HG02981 (cell line): ENCODE data around the gene PLA2G12A.

ENCODE experiments used
- ATAC-seq: cut with Tn5 transposase; IDR thresholded peaks from one replicate; pipeline ENCODE4 v1.9.1; 2021; ENCODE audit warnings: mild to moderate bottlenecking, moderate library complexity; ENCODE audit not compliant: unreplicated experiment

PLA2G12A gene

DNA sequence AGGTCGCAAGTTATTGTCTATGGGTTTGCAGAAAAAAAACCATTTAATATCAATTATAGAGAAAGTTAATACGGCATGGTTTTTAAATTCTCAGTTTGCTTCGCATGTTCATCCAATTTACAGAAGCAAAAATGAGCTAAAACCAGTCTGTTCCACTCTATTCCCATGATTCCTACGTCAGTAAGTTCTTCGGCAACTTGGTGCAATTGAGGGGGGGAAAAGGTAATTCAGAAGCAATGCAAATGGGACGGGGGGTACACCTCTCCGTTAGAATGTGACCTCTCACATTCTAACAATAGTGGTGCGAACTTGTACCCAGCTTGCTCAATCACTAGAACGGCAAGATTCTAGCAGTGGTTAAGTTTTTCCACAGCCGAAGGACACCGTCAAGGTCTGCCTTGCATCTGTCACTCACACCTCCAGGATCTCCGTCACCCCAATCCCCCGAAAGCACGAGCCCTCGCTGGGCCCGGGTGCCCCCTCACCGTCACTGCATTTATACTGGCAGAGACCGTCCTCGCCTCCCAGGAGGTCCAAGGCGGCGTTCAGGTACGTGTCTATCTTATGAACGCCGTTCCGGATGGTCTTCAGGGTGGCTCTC, 653 bp downstream of the PLA2G12A start:
- no peak for ATAC-seq

DNA sequence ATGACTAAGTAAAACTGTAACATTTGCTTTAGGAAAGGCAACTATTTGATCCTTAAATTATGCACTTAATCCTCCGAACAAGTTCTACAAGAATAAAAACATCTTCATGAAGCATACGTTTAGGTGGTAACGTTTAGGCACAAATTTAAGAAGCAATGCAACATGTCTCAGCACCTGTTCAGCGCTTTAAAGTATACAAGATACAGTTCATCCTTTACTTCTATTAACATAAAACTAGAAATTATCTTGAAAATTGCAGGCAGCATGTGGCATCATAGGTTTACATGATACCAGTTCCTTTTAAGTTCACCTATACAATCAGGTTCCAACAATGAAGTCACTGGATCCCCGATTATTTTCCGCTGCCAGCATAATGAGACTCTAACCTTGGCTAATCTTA, 1.5 kb downstream of the PLA2G12A start:
- no peak for ATAC-seq

DNA sequence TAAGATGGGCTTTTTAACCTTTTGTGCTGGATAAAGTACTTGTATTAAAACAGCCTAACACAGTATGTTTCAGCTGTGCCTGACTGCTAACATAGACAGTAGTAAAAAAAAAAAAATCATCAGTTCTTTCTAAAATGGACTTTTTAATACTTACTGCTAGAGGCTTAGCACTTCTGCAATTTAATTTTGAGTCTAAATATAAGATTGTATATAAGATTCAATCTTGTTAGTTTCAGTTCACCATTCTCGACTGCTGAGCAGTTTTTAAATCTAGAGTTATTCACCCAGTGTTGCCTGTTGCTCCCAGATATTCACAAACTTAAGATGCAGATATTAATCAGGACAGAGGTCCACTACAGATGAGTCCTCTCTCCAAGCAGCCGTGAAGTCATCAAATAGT, 6.8 kb downstream of the PLA2G12A start:
- ATAC-seq: no peak

DNA sequence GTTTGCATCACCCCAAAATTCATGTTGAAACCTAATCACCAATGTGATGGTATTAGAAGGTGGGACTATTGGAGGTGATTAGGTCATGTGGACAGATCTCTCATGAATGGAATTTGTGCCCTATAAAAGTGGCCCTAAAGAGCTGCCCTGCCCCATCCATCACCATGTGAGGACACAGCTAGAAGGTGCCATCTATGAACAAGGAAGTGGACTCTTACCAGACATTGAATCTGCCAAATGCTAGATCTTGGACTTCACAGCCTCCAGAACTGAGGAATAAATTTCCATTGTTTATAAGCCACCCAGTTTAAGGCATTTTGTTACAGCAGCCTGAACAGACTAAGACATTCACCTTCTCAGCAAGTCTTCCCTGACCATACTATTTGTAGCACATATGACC, 7.5 kb downstream of the PLA2G12A start:
- ATAC-seq: no peak

DNA sequence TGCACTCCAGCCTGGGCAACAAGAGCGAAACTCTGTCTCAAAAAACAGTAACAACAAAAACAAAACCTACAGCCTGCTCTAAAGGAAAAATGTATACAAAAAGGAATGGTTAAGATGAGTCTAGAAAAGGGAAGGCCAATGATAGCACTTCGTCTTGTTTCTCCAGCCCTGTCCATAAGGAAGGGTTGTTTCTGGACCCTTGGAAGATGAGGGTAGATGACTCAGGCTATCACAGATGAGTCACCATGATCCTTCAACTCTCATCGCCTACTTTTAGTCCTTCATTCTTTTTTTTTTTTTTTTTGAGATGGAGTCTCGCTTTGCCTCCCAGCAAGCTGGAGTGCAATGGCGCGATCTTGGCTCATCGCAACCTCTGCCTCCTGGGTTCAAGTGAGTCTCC, 8.8 kb downstream of the PLA2G12A start:
- ATAC-seq: no peak

DNA sequence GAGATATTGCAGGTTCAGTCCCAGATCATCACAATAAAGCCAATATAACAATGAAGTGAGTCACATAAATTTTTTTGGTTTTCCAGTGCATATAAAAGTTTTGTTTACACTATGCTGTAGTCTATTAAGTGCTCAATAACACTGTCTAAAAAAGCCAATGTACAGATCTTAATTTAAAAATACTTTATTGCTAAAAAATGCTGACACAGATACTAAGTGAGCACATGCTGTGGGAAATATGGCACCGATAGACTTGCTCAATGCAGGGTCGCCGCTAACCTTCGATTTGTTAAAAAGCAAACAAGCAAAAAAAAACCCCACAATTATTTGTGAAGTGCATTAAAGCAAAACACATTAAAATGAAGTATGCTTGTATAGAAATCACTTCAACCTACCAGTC, 10.3 kb downstream of the PLA2G12A start:
- no peak for ATAC-seq

DNA sequence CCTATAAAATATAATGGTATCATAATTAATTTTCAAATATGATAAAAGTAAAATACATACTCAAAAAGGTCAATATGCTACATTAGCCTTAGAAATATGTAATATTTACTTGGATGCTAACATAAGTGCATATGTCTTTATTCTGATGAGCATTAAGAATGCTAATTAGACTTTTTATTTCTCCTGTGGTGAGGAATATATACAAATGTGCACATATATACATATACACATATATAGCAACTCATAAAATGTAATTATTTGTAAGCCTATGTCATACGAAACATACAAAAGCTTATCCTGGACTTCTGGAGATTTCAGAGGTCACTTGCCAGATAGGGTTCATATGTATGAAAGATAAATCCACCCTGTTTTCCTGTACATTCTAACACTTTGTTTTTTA, 11.1 kb downstream of the PLA2G12A start:
- no peak for ATAC-seq

DNA sequence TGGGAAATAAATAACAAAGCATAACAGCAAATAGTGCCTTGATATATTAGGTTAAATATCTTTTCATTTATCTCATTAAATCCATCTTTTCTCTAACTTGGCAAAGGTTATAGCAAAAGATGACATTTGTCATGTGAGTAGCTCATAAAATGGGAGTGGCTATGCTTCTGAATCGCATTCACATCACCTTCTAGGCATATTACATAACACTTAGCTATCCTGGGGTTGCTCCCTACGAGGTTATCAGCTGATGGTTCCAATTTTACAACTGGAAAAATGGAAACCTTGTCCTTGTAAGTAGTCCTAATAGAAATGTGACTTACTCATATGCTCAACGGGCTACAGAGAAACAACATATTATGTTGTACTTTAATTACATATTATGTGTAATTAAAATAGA, 16.4 kb downstream of the PLA2G12A start:
- ATAC-seq: no peak

DNA sequence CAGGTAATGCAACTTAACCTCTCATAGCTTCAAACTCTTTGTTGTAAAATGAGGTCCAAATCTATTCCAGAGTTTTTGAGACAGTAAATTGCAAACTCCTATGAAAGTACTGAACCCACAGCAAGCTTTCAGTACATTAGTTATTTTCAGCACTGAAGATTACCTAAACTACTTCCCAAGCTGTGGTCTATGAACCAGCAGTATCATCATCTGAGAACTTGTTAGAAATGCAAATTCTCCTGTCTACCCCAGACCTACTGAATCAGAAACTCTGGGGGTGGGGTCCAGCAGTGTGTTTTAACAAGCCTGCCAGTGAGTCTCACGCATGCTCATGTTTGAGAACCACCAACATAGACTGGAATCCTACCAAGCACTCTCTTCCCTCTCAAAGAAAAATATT, 20.9 kb downstream of the PLA2G12A start:
- peak; percentile 77 for ATAC-seq

DNA sequence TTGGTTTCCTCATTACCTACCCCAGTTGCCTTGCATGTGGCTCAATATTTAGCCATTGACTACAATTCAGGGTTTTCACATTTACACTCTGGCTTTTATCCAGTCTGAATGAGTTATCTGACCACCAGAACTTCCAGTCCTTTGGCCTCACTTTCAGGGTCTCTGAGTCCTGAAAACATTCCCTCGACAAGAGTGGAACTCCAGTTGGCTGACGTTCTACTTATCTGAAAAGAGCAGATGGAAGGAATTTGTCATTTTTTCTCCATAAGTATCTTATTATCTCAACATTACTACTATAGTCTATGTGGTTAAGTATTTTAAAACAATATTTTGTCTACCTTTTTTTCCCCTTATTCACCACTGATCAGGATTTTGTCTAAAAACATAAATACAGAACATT, 21.4 kb downstream of the PLA2G12A start:
- ATAC-seq: no peak

DNA sequence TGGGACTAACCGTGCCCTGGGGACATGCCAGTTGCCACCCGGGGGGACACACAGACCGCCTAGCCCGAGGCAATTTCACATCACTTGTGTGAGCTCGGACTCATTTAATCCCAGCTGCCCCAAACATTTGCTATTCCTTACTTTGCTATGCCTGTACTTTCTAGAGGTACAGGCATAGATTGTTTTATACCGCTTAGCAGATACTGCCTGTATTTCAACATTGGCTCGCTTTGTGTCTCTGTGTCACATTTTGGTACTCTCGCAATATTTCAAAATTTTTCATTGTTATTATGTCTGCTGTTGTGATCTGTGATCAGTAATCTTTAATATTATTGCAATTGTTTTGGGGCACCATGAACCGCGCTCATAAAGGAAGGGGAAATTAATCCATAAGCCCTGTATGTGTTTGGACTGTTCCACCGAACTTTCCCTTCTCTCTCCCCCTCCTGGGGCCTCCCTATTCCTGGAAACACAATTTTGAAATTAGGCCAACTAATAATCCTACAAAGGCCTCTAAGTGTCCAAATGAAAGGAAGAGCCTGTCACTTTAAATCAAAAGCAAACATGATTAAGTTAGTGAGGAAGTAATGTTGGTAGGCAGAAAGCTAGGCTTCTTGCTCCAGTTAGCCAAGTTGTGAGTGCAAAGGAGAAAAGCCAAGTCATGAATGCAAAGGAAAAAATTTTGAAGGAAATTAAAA, 26.1 kb downstream of the PLA2G12A start:
- no peak for ATAC-seq

DNA sequence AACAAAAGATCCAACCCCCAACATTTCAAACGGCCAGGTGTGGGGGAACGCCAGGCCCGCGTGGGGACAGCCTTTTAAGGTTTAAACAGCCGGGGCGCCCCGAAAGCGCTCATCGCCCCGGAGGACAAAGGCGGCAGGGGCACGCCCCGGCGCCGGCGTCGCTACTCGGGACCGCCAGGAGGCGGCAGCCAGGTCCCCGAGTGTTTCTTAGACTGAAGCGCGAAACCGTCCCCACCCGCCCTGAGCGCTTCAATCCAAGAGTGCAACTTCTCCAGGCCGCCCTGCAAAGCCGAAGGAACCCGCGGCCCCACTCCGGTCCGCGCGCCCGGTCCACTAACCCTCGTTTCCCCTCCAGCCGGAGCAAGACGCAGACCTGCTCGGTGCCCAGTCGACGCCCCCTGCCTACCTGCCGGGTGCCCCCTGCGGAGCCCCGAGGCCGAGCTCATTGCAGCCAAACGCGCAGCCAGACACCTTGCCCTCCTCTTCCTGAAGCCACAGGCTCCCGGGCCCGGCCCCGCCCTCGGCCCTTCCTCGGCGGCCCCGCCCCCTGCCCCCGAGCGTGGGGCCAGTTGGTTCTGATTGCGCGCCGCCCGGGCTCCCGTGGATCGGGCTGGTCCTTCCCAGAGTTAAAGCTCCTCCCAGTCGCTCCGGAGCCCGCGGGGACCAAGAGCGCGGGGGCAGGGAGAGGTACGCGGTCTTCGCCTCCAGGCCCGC, 26.8 kb downstream of the PLA2G12A start, which contains the start of gene CASP6:
TSS of gene CASP6 (minus strand) at position 496 of the 714 bp plus-strand sequence. CDS start at position 446, 50 bp downstream.
- peak; percentile 78 for ATAC-seq

DNA sequence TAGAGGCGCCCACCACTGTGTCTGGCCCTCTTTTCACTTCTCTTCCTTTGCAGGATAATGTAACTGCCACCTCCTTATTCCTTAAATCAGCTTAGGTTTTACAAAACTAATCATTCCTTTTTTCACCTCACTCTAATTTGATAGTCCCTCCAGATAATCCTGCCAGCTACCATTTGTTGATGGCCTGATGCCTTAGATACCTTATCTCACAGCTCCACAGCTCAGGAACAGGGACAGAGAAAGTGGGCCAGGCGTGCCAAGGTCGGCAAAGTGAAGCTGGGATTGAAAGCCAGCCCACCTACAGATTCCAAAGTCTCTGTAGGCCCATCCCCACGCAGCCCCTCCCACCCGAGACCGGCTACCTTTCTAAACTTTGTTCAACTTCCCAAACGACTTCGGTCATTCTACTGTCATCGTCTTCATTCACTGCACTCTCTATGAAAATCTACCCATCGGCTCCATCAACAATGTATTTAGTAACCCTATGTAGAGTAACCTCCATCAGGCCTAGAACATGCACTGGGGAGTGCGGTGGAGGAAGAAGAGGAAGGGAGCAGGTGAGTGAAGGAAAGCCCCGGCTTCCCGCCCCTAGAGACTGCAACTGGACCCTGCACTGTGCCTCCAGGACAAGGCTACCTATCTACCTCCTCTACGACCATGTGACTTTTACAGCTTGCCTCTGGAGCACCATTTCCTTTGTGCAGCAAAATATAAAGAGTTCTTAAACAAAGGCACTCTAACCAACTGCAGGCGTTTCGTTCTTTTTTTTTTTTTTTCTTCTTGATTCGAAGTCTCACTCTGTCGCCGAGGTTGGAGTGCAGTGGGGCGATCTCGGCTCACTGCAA, 28.1 kb downstream of the PLA2G12A start:
- no peak for ATAC-seq

DNA sequence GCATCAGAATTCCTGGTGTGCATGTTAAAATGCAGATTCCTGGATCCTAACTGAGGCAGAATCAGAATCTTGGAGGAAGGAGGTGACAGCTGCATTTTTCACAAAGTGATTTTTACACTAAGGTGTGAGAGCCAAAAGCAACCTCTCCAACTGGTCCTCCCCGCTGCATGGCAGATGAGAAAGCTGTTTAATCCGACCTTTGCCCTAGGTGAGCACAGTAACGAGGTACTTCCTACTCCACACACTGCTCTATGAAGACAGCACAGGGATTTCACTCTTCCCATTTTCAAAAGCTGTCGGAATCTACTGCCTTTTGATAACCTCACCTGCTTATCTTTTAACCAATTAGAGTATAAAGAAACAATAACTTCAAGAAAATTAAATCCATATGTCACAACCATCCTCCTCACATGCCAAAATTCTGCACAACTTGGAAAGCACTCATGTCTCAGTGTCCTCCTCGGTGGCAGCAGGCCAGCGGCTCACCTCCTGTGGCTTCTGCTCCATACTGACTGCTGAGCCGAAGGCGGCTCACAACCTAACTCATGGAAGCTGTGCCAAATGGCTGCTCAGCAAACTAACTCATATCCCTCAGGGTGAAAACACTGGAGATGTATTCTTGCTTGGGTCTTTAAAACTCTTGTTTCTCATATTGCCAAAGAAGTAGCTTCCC, 30.2 kb downstream of the PLA2G12A start:
- no peak for ATAC-seq

DNA sequence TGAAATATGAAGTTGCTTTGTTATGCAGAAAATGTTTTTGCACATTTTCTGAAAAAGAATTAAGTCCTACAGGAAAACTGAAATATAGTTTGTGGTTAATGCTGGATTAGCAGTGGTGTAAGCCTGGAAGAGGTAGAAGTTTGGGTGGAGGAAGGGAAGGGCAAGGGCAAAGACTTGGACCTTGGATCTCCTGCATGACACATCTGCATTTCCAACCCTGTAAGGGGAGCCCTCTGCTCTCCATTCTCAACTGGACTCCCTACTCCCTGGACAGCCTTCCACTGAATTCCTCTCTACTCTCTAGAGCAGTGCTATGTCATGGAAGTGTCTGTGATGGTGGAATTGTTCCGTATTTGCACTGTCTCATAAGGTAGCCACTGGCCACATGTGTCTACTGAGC, 31.2 kb downstream of the PLA2G12A start:
- ATAC-seq: no peak

DNA sequence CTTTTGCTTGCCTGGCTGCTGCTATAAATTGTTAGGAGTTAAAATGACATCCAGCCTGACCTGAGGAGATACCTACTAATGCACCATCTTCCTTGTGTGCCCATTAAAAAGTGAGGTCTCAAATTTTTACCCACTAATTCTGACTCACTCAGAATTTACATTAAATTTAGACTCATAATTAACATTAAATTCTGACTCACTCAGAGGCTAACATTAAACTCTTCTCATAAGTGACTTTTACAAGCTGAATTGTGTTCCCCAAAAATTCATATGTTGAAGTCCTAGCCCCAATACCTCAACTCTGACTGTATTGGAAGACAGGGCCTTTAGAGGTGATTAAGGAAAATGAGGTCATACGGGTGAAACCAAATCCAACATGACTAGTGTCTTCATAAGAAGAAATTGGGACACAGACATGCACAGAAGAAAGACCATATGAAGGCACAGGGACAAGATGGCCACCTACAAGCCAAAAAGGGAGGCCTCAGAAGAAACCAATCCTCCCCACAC, 38.4 kb downstream of the PLA2G12A start:
- no peak for ATAC-seq

DNA sequence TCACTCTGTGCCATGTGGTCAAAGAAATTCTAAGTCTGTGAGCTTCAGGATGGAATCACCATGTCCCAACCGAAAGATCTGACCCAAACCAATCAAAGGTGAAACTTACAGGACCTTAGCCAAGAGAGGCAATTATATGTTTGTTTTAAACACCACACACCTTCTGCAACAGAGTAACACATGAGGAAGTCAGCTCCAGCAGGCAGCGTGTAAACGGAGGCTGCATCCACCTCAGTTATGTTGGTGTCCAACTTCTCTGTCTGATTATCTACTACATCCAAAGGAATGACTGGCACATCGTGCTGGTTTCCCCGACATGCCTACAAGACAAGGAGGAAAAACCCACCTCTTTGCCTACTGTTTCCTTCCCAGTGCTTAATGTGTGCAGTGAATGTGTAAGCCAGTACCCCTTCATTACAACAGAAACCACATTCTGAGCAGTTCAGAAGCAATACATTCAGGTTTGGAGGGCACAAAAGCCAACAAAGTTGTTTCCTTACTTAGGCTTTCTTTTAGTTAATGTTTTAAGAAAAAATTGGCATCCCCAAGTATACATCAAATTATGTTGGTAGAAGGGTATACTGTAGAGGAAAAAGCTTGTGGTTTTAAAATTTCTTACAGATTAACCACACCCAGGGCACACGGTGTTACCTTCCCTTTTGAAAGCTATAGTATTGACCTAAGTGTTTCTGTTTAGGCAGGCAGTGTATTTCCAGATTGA, 39.0 kb downstream of the PLA2G12A start:
- ATAC-seq: peak; percentile 83

DNA sequence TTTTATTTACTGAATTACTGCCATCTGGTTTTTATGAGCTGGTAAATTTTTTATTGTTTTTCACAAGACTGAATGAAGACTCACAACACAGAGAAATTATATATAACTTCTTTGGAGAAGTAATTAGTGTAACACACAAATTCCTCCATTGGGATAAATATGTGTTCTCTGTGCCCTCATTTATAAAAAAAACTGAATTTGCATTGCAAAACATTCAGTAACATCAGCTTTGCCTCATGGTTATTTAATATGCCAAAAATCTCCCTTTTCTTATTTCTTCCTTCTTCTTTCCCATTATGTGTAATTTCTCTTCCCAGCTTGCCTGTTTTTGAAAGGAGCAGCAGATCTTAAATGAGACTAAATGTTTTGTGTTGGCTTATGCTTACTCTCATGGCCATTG, 45.1 kb downstream of the PLA2G12A start:
- ATAC-seq: no peak

DNA sequence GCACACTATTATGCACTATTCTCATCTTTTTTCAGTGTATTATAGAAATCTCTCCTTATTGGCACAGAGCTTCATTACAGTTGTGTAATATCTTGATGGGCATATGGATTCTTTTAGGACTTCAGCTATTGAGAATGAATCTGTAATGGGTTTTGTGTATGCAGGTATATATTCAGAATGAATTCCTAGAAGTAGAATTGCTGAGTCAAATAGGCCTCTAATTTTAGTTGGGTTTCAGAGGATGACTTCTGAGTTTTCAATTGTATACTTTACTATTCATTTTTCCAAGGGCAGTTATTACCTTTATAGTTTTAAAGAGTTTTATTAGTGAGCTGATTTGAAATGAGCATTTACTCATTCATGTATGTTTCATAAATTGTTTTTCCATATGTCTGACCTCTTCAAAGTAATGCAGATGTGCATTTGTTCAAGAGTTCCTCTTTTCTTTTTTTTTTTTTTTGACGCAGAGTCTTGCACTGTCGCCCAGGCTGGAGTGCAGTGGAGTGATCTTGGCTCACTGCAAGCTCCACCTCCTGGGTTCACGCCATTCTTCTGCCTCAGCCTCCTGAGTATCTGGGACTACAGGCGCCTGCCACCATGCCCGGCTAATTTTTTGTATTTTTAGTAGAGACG, 46.1 kb downstream of the PLA2G12A start:
- no peak for ATAC-seq
